ENCODE results near the gene DENND1B.

Gene DENND1B, protein sequence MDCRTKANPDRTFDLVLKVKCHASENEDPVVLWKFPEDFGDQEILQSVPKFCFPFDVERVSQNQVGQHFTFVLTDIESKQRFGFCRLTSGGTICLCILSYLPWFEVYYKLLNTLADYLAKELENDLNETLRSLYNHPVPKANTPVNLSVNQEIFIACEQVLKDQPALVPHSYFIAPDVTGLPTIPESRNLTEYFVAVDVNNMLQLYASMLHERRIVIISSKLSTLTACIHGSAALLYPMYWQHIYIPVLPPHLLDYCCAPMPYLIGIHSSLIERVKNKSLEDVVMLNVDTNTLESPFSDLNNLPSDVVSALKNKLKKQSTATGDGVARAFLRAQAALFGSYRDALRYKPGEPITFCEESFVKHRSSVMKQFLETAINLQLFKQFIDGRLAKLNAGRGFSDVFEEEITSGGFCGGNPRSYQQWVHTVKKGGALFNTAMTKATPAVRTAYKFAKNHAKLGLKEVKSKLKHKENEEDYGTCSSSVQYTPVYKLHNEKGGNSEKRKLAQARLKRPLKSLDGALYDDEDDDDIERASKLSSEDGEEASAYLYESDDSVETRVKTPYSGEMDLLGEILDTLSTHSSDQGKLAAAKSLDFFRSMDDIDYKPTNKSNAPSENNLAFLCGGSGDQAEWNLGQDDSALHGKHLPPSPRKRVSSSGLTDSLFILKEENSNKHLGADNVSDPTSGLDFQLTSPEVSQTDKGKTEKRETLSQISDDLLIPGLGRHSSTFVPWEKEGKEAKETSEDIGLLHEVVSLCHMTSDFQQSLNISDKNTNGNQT

DNA sequence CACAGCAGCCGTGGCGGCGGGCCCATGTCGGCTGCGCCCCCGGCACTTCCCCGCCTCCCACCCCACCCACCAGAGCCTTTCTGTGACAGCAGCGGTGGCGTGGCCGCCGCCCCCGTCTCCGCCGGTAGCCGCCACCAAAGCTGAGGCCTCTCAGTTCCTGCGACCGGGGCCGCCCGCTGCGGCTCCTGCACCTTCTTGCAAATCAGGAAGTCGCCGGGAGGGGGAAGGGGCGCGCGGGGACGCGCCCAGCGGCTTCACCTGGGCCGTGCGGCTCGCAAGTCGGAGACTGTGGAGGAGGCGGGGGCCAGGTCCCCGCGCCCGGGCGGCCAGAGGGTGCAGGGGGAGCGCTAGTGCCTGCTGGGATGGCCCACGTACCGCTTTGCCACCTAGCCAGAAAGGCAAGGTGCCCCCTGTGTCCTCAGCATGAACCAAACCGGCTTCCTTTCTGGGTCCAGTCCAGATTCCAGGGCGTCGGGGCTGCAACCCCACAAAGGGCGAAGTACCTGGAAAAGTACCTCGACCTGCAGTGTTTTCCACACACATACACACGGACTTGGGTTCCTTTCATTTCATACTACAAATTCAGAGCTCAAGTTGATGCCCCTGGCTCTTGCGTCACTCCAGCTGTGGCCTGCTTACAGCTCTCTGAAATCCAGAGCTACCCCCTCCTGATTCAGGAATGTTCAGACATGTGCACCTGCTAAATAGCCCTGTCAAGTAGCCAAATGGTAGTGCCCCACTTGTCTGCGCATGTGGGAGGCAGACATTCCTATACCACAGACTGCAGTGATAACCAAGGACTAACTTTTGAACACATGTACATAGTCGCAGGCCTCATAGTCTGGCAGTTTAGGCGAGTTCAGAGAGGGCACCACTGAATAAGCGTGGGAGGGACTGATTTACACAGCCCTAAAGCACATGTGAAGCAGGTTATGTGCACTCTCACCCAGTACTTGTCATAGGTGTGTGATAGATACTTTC lies at the start of gene DENND1B:
TSS of gene DENND1B (minus strand) at position 199 of the 981 bp plus-strand sequence. CDS start 325 bp downstream, outside the sequence.
- DNase-seq: peak; percentile 80

GRCh38 chr1:197814306-197814705 lies 39.0 kb upstream of the DENND1B start:
- DNase-seq: no peak

- no peak for DNase-seq
Observed at GRCh38 chr1:197813741-197814140, 38.5 kb upstream of the DENND1B start.

- no peak for DNase-seq
Observed at GRCh38 chr1:197811769-197812168, 36.5 kb upstream of the DENND1B start.

GRCh38 chr1:197810812-197811211 lies 35.5 kb upstream of the DENND1B start:
- DNase-seq: no peak

DNA sequence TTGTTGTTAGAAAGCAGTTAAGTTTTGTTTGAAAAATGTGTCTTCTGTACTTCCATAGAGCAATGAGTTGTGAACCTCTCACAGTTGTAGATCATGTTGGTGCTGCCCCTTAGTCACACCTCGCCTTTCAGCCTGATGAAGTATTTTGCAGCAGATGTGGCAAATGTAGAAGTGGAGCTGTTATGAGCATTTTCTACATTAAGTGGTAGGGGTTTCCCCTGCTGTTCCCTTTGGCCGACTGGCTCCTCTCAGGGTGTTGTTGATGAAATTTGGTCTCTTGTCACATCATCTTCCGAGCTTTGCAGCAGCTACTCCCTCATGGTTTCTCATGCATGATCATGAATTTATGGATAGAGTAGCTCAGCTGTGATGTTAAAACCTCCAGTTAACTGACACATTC lies 33.6 kb upstream of the DENND1B start:
- no peak for DNase-seq

- DNase-seq: no peak
Observed at GRCh38 chr1:197807739-197808453, 32.6 kb upstream of the DENND1B start.

DNA sequence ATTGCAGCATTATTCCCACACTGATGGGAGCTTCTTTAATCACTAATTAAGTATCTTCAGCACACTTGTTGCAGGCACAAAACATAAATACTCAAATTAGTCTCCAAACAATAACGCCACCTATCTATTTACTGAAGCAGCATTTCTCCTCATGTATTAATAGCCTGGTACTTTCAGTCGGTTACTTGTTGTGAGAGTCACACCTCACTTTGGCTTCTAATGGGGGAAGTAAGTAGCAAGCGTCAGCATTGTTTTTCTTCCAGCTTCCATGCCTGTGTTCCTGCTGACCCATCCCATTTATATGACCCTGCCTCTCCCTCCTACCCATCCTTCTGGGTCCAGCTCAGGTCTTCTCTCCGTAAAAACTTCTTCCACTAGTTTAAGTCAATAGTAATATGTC lies 31.9 kb upstream of the DENND1B start:
- no peak for DNase-seq

DNA sequence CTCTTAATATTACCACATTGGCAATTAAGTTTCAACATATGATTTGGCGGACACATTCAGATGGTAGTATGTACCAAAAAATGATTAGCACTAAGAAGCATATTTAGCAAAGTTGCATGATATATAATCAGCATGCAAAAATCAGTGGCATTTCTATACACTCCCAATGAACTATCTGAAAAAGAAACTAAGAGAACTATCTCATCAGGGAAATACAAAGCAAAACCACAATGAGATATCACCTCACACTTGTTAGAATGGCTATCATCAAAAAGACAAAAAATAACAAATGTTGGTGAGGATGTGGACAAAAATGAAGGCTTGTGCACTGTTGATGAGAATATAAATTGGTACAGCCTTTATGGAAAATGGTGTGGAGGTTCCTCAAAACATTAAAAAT lies 31.4 kb upstream of the DENND1B start:
- no peak for DNase-seq

DNA sequence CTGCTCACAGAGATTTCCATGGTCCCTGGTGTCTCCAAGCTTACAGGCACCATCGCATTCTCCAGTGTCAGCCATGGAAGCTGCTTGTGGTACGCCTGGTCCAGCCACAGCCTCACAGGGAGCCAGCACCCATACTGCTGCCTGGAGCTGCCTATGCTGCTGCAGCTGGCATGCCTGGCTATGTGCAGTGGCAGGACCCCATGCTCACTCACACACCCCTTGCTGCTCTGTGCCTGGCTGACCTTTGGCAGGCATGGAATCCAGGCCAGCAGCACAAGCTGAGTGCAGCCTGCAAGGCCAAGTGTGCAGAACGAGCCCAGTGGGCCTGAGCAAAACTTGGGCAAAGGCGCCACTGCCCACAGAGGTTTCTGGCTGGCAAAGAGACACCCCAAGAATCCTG lies 26.4 kb upstream of the DENND1B start:
- no peak for DNase-seq

GRCh38 chr1:197801111-197801482 lies 25.8 kb upstream of the DENND1B start:
- DNase-seq: no peak

- no peak for DNase-seq
Observed at GRCh38 chr1:197800379-197801110, 25.3 kb upstream of the DENND1B start.

- DNase-seq: no peak
Observed at GRCh38 chr1:197799271-197799670, 24.0 kb upstream of the DENND1B start.

GRCh38 chr1:197798492-197798891 lies 23.2 kb upstream of the DENND1B start:
- DNase-seq: no peak

- DNase-seq: no peak
Observed at GRCh38 chr1:197797010-197797409, 21.7 kb upstream of the DENND1B start.

GRCh38 chr1:197788741-197789739 lies 13.8 kb upstream of the DENND1B start:
- DNase-seq: no peak

DNA sequence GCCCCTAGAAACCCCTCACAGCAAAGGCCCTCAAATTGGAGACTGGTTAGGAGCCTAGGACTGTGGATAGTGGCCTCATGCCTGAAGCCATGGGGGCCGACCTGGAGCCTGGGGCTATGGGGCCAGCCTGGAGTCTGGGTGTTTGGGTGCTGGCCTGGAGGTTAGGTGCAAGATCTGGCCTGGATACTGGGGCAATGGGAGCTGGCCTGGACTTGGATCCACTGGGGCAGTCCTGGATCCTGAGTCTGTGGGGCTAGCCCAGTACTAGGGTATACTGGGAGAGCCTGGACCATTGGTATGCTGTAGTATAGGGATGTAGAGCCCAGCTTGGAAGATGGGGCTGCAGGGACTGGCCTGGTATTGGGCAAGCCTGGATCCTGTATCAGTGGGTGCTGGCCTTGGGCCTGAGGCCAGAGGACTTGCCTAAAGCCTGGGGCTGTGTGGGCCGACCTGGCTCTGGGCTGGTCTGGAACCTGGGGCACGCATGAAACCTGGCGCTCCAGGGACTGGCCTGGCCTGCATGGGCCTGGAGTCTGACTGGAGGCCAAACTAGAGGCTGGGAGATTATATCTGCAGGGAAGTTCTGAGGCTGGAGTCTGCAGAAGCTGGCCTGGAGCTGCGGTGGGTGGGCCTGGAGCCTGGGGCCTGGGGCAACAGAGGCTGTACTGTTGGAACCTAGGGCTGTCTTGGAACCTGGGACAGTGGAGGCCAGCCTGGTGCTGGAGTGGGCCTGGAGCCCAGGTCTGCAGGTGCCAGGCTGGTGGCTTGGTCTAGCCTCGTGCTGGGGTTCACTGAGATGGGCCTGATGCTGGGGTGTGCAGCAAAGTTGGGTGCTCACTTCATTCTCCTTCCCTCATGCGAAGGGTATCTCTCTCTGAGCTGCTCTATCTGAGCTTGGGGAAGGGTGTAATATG lies 12.6 kb upstream of the DENND1B start:
- DNase-seq: no peak

DNA sequence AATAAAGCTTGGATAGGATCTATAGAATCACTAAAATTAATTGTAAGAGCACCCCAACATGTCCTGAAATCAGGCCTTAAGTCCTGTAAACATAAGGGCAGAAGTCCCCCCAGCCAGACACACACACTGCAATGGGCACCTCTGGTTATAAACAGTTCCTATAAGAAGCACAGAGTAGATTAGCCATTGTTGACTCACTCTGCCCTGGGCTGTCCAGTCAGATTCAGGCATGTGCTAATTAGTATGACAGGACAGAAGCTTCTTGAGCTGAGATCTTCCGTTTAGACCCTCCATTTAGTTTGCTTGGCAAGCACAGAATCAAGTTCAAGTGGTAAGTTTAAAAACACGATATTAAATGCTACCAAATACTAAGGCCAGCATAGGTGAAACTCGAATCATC lies 11.8 kb upstream of the DENND1B start:
- DNase-seq: no peak

DNA sequence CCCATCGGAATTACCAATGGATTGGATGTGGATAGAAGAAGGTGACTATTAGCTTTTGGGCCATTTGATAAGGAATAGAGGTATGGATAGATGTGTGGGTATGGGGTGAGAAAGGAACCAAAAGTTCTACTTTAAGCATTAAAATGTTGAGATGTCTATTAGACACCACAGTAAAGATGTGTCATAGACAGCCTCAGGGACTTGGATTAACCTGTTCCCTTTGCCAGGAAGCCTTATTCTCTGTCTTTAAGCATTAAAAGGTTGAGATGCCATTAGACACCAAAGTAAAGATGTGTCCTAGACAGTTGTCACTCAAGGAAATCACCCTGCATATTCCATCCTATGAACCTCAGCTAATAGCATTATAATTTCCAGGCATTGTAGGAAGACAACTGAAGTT lies 11.0 kb upstream of the DENND1B start:
- no peak for DNase-seq
